ENCODE data around the gene ENDOD1.

ENDOD1 gene

DNA sequence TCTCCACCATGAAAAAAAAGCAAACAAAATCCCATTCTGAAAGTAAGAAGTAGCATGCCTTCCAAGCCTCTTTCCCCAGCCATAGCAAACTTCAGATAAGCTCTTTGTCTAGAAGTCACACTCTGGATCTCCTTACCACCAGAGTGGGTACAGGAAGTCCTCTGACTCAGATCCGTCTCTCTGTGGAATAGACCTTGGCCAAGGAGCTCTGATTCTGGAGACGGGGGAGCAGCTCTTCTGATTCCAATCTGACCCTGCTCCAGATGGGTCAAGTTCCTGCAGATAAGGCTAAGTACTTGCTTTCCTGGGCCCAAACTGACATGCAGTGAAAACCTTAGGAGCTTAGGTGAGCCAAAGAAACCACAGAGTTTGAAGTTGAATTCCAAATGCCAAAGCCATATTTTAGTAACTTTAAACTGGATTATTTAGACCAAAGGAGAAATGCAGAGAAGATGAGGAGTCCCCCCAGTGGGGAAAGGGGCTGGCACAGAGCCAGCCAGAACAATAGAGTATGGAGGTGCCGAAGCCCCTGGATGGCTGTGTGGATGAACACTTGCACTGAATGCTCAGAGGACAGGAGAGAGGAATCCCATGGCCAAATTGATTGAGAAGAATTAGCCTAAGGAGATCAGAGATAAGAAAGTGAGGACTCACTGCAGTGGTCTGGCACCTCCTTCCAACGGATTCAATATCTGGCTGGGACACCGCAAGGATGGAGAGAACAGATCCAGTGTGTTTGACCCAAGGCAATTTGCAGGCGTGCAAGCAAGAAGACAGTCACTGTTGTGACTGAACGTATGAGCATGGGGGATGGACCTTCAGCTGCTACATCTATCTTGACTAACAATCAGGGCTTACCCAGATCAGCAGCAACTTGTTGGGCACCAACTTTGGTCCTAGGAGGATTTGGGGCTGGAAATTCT lies 54.9 kb downstream of the ENDOD1 start:
- no peak for DNase-seq (ENCODE audit: low spot score)

DNA sequence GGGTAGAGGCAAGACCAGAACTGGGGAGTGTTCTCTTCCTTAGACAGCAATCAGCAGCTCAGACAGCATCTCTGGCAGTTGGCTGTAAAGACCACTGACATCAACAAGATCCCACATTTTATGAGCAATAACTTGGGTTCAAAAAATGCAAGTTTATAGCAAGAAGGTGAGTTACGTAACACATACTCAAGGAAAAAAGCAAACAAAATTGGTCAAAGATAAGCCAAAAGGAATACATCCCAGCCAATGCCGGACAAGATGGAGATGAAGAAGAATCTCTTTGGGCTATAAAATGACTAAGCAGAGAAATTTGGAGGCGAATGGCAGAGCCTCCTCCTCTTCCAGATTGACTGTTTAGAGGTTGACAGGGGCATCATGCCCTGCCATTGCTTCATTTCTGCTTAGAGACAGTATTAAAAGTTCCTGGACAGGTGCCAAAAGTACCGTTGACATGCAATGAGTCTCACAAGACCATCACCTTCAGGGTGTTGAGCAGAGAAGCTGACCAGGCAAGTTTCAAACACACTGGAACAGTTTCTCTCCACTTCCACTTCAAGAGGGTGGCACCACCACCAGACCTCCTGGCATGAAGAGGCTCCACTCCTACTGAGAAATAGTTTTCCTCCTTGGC lies 55.9 kb downstream of the ENDOD1 start:
- no peak for DNase-seq (ENCODE audit: low spot score)

DNA sequence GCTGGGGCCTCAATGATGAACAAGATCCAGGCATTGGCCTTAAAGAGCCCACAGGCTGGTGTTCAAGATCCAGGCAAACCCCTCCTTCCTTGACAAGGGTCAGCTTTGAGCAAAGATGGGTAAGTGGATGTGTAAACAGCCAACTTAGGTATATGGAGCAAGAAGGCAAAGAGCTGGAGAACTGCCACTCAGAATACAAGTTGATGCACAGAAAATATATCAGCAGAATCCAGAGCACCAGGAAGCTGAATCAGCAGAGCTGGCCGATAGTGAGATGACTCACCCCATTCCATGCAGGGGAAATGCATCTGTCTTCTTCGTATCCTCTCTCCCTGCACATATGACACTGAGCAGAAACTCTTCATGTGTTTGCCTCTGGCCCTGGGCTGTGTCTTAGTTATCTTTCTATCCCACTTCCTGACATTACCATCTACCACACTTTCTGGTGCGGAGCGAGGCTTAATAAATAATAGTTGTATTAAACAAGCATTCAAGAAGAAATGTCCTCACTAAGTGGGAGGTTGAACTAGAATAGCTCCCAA lies 57.8 kb downstream of the ENDOD1 start:
- no peak for DNase-seq (ENCODE audit: low spot score)

GRCh38 chr11:95148406-95148805 lies 58.8 kb downstream of the ENDOD1 start:
- DNase-seq (ENCODE audit: low spot score): no peak

DNA sequence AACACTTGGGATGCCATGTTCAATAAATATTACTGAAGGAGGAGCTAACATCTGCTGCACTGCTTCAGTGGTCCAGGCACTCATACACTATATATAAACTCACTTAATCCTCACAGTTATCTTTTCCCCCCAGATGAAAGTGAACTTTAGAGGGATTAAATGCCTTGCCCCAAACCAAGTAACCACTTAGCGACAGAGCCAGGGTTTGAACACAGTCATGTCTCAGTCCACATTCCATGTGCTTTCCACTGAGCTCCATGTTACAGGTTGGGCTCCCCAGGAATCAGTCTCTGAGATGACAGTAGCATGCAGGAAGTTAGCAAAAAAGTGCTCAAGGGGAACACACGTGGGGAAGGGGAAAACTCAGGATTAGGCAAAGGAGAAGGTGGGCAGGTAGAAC lies 59.3 kb downstream of the ENDOD1 start:
- DNase-seq (ENCODE audit: low spot score): no peak

- DNase-seq (ENCODE audit: low spot score): no peak
These were observed 60.2 kb downstream of the ENDOD1 start for GRCh38 chr11:95149651-95150364.

- DNase-seq (ENCODE audit: low spot score): peak; percentile 92
These were observed 61.5 kb downstream of the ENDOD1 start for GRCh38 chr11:95150956-95151684.

- peak; percentile 26 for DNase-seq (ENCODE audit: low spot score)
These were observed 63.5 kb downstream of the ENDOD1 start for GRCh38 chr11:95152876-95153856.

DNA sequence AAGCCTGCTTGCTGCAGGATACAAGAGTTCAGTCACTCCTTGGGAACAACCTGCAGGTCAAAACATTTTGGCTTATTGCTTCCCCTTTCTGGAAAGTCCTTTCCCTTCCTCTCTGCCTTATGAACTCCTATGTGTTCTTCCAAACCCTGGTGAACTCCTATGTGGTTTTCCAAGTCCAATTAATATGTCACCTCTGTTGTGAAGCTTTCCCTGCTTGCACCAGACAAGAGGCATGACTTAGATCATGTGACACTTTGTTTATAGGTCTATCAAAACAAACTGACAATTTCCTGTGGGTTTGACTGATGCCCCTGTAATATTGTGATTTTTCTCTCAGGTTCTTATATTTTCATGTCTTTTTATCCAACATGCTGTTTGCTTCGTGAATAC lies 64.2 kb downstream of the ENDOD1 start:
- no peak for DNase-seq (ENCODE audit: low spot score)

DNA sequence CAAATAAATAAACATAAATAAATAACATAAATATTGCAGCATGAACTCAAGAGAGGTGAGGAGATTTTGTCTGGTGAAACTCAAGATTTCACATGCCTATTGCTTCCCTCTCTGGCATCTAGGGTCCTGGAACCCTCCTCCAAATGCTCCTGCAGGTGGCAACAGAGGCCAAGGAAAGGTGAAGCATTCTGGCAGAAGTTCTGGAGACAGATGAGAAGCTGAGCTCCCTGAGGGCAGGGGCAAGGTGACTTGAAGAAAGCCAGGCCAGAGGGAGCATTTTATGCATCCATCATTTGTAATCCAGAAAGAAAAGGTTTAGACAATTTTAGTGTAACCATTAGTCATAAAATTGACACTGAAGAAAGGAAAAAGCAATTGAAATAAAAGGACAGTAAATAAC lies 64.9 kb downstream of the ENDOD1 start:
- DNase-seq (ENCODE audit: low spot score): peak; percentile 73

GRCh38 chr11:95155385-95155784 lies 65.7 kb downstream of the ENDOD1 start:
- no peak for DNase-seq (ENCODE audit: low spot score)

- no peak for DNase-seq (ENCODE audit: low spot score)
These were observed 66.6 kb downstream of the ENDOD1 start for GRCh38 chr11:95156133-95156721.

GRCh38 chr11:95156916-95157541 lies 67.4 kb downstream of the ENDOD1 start:
- DNase-seq (ENCODE audit: low spot score): no peak

DNA sequence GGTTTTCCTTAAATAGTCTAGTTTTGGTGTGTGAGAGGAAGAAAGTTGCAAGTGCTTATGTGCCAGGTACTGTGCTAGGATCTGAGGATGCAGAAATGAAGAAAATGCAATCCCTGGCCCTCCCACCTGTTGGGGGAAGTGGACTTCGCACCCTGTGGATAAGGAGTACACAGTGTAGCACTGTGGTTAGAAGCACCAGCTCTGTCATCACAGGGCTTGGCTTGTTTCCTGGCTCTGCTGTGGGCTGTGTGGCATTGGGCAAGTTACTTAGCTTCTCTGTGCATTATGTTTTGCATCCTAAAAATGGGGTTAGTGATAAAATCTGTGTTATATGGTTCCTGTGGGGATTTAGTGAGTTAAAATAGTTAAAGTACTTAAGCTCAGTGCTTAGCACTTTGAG lies 68.2 kb downstream of the ENDOD1 start:
- DNase-seq (ENCODE audit: low spot score): no peak

DNA sequence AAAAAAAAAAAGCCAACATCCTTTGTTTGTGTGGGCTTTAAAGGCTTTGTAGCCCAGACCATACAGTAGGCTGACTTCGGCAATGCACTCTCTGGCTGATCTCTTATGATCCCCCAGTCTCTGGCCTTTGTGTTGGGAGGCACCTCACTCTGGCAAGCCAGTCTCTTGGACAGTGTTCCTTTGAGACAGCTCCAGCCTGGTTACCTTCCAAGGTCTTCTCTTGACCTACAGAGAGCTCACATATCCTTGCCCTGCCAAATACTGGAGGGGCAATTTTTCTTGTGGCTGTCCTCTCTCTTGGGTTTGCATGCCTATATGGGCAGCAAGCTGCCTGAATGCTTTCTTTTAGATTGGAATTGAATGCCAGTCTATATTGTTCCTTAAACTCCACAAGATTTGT lies 71.6 kb downstream of the ENDOD1 start:
- no peak for DNase-seq (ENCODE audit: low spot score)

DNA sequence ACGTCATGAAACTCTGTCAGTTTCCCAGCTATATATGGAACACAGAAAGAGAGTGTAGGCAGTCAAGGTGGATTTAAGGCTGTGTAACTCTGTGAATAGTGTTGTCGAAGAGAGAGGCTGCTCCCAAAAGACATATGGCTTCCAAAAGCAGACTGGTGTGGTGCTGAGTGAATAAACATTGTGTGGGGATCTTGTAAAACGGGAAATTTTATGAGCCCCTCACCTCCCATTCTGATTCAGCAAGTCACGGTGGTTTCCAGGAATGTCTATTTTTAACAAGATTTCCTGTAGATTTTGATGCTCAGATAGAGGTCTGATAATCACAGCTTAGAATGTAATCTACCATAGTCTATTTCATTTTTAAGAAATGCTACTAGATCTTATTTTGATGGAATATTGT lies 73.5 kb downstream of the ENDOD1 start:
- DNase-seq (ENCODE audit: low spot score): no peak

GRCh38 chr11:95165638-95166037 lies 76.0 kb downstream of the ENDOD1 start:
- no peak for DNase-seq (ENCODE audit: low spot score)

DNA sequence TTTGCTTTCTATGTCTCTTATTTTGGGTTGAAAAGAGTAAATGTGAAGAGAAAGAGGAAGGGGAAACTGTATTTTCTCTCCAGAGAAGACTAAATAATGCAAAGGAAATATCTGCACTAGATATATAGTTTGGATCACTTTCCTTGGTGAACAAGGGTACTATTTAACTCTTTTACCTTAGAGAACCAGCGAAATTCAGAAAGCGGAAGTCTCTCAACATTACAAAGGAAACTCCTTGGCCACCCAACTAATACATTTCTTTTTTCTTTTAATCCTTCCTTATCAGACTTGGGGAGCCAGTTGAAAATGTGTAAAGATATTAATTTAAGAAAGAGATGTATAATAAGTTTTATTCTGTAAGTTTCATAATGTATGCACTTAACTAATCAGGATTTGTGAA lies 77.1 kb downstream of the ENDOD1 start:
- no peak for DNase-seq (ENCODE audit: low spot score)

DNA sequence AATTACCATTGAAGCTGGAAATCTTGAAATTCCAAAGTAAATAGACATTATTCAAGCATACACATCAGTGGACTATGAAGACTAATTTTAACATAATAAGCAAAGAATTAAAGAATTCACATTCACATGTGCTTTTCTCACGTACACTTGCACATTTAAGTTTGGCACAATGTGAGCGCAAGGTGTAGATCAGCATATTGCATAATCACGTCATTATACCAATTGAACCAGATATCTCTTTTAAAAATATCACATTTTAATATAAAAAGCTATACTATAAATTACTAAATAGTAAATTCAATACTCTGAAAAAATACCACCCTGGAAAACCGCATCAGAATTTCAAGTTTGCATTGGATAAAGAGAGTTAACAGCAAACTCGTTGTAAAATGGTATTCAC lies 80.6 kb downstream of the ENDOD1 start:
- DNase-seq (ENCODE audit: low spot score): no peak
